ENCODE measurements around the gene OXNAD1.

OXNAD1 gene

GRCh38 chr3:16248556-16248955 is 16.5 kb upstream of the OXNAD1 start:
- DNase-seq = no peak

GRCh38 chr3:16249336-16249735 is 15.7 kb upstream of the OXNAD1 start:
- no peak for DNase-seq

DNA sequence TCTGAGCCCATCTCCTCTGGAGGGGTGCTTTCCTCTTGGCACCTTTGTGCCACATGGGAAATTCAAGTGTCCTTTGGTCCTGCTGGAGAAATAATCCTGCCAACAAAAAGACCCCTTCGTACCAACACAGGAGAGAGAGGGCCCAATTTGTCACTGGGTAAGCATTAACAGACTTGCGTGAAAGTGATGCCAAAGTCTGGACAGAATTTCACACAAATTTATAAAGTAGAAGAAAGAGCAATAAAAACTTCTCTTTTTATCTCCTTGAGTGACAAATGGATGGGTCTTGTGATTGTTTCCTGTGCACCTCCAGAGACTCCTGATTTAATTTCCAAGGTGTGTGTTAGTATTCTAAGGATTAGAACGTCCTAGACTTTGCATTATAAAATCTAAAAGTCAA is 15.1 kb upstream of the OXNAD1 start:
- DNase-seq = no peak

GRCh38 chr3:16251316-16252085 is 13.5 kb upstream of the OXNAD1 start:
- DNase-seq = no peak

DNA sequence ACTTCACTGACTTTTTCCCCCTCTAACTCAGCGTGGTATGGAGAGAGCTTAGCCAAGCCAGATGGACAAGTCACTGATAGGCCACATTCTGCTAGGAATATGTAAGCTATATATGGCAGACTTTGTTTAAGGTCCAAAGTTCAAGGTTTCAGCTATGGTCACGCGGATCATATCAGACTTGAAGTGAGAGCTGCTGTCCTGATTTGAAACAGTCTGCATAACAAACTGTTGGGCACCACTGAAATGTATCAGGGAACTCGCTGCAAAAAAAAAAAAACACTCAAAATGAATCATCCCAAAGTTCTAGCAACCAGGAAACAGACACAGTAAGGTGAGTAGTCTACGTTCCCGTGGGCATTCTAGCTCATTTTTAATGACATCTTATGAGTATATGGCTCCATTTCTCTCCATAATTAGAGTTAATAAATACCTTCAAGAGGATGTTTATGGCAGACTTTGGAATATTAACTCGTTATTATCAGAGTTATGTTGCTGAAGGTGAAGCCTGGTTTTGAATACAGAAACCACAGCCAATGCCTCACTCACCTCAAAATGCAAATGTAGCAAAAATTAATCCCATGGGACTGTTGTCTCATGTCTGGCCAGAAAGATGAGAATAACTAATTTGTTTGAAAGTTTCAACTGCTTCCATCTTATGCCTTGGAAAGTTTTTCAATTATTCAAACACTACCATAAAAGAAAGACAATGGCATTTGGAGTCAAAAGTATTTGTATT is 12.6 kb upstream of the OXNAD1 start:
- no peak for DNase-seq

- no peak for DNase-seq
These were observed 12.0 kb upstream of the OXNAD1 start for GRCh38 chr3:16252988-16253387.

DNA sequence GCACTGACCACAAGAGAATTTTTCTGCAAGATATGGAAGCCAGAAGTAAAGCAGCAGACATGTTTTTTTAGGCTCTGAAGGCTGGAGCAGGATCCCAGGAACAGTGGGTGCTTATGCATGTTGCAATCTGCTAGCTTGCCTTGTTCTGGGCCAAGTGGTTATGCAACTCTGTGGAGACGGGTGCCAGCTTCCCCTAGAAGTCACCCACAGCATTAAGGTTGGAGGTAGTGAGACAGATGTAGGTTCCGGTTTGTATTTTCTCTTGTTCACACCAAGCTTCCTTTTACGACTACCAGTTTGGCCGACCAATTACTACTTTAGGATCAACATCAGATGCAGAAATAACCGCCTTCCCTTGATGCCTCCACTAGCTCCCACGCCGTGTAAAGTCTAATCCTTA is 11.4 kb upstream of the OXNAD1 start:
- no peak for DNase-seq

DNA sequence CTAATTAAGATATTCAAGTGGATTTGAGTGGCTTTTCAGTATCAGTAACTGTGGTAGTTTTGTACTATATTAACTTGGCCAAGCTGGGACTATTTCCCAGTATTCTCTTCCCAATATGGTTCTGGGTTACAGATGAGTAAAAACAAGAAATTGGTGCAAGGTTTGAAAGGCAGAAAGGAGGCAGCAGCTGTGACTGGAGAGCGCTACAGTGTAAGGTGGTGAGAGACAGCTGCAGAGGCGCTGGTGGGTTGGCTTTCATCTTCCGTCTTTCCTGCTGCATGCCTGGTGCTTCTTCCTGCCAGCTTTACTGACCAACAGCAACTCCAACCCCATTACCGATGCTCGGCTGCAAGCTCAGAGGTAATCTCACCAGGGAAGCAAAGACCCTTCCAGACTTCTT is 10.1 kb upstream of the OXNAD1 start:
- no peak for DNase-seq

GRCh38 chr3:16255326-16255725 is 9.7 kb upstream of the OXNAD1 start:
- DNase-seq = no peak

DNA sequence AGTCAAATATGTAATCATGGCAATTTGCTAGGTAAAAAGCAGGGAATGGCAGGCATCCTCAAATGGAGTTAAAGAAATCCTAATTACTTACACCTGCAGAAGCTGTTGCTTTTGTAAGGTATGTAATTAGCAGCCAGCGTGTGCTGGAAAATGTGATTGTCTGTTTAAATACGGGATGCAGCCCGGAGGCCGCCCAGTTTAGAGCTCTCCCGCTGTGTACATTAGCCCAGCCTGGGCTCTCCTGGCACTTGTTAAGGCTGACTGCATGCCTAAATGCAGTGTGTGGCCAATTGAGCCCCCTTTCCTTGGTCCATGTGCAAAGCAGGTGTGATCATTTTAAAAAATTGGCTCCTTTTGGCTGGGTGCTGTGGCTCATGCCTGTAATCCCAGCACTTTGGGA is 9.3 kb upstream of the OXNAD1 start:
- DNase-seq = no peak

DNA sequence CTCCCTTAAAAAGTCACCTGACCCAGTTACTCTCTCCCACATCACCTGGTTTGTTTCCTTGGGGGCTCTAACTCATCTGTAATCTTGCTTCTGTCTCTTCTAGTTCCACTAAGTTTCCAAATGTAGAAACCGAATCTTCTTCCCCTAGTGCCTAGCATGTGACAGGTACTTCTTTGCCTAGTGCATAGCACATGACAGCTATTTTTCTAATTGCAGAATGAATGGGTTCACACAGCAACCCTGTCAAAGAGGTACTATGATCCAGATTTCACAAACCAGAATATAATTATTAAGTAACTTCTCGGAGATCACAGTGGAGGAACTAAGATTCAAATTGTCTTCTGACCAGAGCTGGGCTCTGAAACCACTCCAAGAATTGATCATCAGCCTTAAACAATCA is 7.7 kb upstream of the OXNAD1 start:
- no peak for DNase-seq

- DNase-seq = no peak
These were observed 6.8 kb upstream of the OXNAD1 start for GRCh38 chr3:16258177-16258576.

GRCh38 chr3:16258866-16259265 is 6.1 kb upstream of the OXNAD1 start:
- DNase-seq = no peak

GRCh38 chr3:16260046-16260445 is 5.0 kb upstream of the OXNAD1 start:
- DNase-seq = no peak

GRCh38 chr3:16262174-16262573 is 2.8 kb upstream of the OXNAD1 start:
- no peak for DNase-seq

DNA sequence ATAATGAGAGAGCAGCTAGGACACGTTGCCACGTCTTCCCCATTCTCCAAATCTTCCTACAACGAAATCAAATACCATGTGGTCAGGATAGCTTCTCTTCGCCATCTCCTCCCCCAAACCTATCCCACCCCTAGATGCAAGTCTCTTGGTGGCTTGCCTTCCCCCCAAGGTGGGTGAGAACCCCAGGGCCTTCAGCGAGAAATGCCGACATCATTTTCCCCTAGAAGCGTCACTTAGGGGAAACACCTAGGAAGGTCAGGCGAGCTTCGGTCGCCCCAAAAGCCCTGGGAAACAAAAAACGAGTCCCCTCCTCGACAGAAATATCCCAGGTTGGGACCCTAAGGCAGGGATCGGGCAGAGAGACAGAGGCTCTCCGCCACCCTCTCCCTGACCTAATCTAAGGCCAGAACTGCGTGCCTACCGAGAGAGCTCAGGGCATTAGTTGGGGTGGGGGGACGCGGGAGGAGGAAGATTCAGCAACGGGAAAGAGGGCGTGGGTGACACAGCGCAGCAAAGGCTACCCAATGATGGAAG is 771 bp upstream of the OXNAD1 start:
- no peak for DNase-seq

GRCh38 chr3:16265455-16265786 is 409 bp downstream of the OXNAD1 start:
- no peak for DNase-seq

GRCh38 chr3:16266714-16267113 is 1.7 kb downstream of the OXNAD1 start:
- no peak for DNase-seq

GRCh38 chr3:16270855-16271254 is 5.8 kb downstream of the OXNAD1 start:
- no peak for DNase-seq

DNA sequence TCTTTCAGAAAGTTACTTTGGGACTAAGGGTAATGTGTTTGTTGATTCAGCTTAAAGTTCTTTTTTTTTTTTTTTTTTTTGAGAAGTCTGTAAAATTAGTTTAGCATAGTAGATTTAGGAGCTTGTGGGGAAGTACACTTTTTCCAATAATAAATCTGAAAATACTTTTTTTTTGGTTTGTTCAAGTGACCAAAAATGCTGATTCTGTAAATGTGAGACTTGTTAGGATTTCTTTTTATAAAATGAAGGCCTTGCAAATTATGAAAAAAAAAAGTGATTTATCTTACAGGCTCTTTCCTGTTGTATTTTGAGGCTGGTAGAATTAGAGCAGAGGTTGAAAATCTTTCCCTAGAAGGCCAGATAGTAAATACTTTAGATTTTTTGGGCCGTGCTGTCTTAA is 7.6 kb downstream of the OXNAD1 start:
- no peak for DNase-seq

- no peak for DNase-seq
These were observed 8.9 kb downstream of the OXNAD1 start for GRCh38 chr3:16273867-16274266.

- DNase-seq = no peak
These were observed 12.5 kb downstream of the OXNAD1 start for GRCh38 chr3:16277471-16277870.

- DNase-seq = no peak
These were observed 14.2 kb downstream of the OXNAD1 start for GRCh38 chr3:16279010-16279801.

GRCh38 chr3:16280671-16281070 is 15.7 kb downstream of the OXNAD1 start:
- DNase-seq = no peak
